IPS DF 4.7 (cell line): ENCODE measurements around the gene UNKL.

Experiments used
- DNase-seq: peaks from one replicate; pipeline ENCODE4 v3.0.0-alpha.2; 2013; ENCODE audit warnings: low spot score; ENCODE audit errors: extremely low read depth

The UNKL gene

GRCh38 chr16:1378087-1378803 is 36.3 kb downstream of the UNKL start:
- no peak for DNase-seq

GRCh38 chr16:1377406-1378010 is 37.0 kb downstream of the UNKL start:
- no peak for DNase-seq

GRCh38 chr16:1375741-1376410 is 38.6 kb downstream of the UNKL start:
- no peak for DNase-seq

GRCh38 chr16:1375298-1375640 is 39.2 kb downstream of the UNKL start:
- DNase-seq, result no peak

- no peak for DNase-seq
Measured at GRCh38 chr16:1374418-1375297, 39.8 kb downstream of the UNKL start.

GRCh38 chr16:1372292-1372950 is 42.1 kb downstream of the UNKL start:
- DNase-seq, result no peak

- no peak for DNase-seq
Measured at GRCh38 chr16:1371054-1371978, 43.2 kb downstream of the UNKL start.

GRCh38 chr16:1367486-1368174 is 46.9 kb downstream of the UNKL start:
- no peak for DNase-seq

GRCh38 chr16:1366712-1367299 is 47.7 kb downstream of the UNKL start:
- DNase-seq, result no peak

GRCh38 chr16:1366060-1366711 is 48.3 kb downstream of the UNKL start:
- no peak for DNase-seq

- DNase-seq, result no peak
Measured at GRCh38 chr16:1364510-1364909, 50.0 kb downstream of the UNKL start.

GRCh38 chr16:1363501-1364041 is 50.9 kb downstream of the UNKL start:
- no peak for DNase-seq

- no peak for DNase-seq
Measured at GRCh38 chr16:1362807-1363206, 51.7 kb downstream of the UNKL start.

GRCh38 chr16:1361685-1362360 is 52.7 kb downstream of the UNKL start:
- DNase-seq, result no peak

- DNase-seq, result no peak
Measured at GRCh38 chr16:1357906-1358566, 56.5 kb downstream of the UNKL start.

GRCh38 chr16:1356061-1356900 is 58.2 kb downstream of the UNKL start:
- DNase-seq, result no peak
